Left ventricle myocardium inferior (tissue), 1 donor: ENCODE results near the gene MTG1. TPM values are rescaled to one million over a fixed set of nuclear protein-coding genes. Genes with fewer than 3 reads are reported as not detected.

Experiments
- DNase-seq: peaks from one replicate; pipeline ENCODE4 v3.0.0-alpha.2; 2020
- H3K27ac ChIP-seq: fragments of 200-600 bp; replicated peaks from 2 replicates; pipeline ENCODE4 v1.8.0; 2021
- H3K27me3 ChIP-seq: fragments of 200-600 bp; 2 replicates; pipeline ENCODE4 v1.8.0; 2021; ENCODE audit warnings: low read depth
- H3K36me3 ChIP-seq: fragments of 200-600 bp; 2 replicates; pipeline ENCODE4 v1.8.0; 2021
- H3K4me1 ChIP-seq: fragments of 200-600 bp; 2 replicates; pipeline ENCODE4 v1.8.0; 2021
- H3K4me3 ChIP-seq: fragments of 200-600 bp; 2 replicates; pipeline ENCODE4 v1.8.0; 2021; ENCODE audit warnings: mild to moderate bottlenecking, moderate library complexity
- H3K9me3 ChIP-seq: fragments of 200-600 bp; replicated peaks from 2 replicates; pipeline ENCODE4 v1.8.0; 2021
- CTCF ChIP-seq: fragments of 200-600 bp; IDR thresholded peaks from 2 replicates; pipeline ENCODE4 v1.8.0; 2021; ENCODE audit warnings: antibody characterized with exemption, mild to moderate bottlenecking, borderline replicate concordance
- intact Hi-C: fragments of 100-400 bp; cut with micrococcal nuclease; formaldehyde crosslinking; loops from one replicate; pipeline ENCODE4 v1.11.0; 2022
- total RNA-seq: library from RNA; stranded (reverse); fragmentation: NEBNext Ultra II Directional; extraction: Animal tissue kit (Norgen Biotek cat#: 25700); gene quantifications from one replicate; pipeline ENCODE4 v1.2.1, GENCODE V29; 2021
- donor health status: DM: no; HTN: yes; CAD: no; lungs with severe emphysema.

MTG1 gene
- total RNA-seq, 1 donor from 2014 or later, result 14.0 TPM

- peak; percentile 9 for DNase-seq
- no peak for TF ChIP-seq CTCF
Observed at GRCh38 chr10:133454204-133454893, 60.4 kb downstream of the MTG1 start.

GRCh38 chr10:133455196-133455595, 61.2 kb downstream of the MTG1 start:
- no peak for TF ChIP-seq CTCF
- Histone ChIP-seq H3K27me3 (peaks cover 8% of the 10 kb centered on the region), H3K4me3 (no peak overlapping the region), H3K9me3 (peaks cover under 1% of the 10 kb centered on the region), H3K27ac (no peak overlapping the region), H3K36me3 (no peaks in the 10 kb centered on the region), H3K4me1 (no peaks in the 10 kb centered on the region)
- intact Hi-C loops, result no loop called here
- no peak for DNase-seq

More at GRCh38 chr10:133454204-133454893, 60.4 kb downstream of the MTG1 start:
- H3K9me3 ChIP-seq, result peaks cover 9% of the 10 kb centered on the region
- peaks cover 1% of the 10 kb centered on the region for H3K27me3 ChIP-seq
- H3K4me1 ChIP-seq, result no peaks in the 10 kb centered on the region
- H3K36me3 ChIP-seq, result no peaks in the 10 kb centered on the region
- no peak overlapping the region for H3K27ac ChIP-seq
- intact Hi-C loops, result no loop called here
- no peak overlapping the region for H3K4me3 ChIP-seq

- no peak overlapping the region for H3K27ac ChIP-seq
- H3K4me1 ChIP-seq, result no peaks in the 10 kb centered on the region
- DNase-seq, result peak; percentile 11
- no peak overlapping the region for H3K4me3 ChIP-seq
- intact Hi-C loops, result no loop called here
- TF ChIP-seq CTCF, result no peak
- no peaks in the 10 kb centered on the region for H3K36me3 ChIP-seq
- H3K27me3 ChIP-seq, result peaks cover 8% of the 10 kb centered on the region
- no peaks in the 10 kb centered on the region for H3K9me3 ChIP-seq
Observed at GRCh38 chr10:133455611-133456031, 61.7 kb downstream of the MTG1 start.

GRCh38 chr10:133456041-133456951, 62.3 kb downstream of the MTG1 start:
- Histone ChIP-seq H3K27me3 (peaks cover 8% of the 10 kb centered on the region), H3K4me3 (no peak overlapping the region), H3K27ac (no peak overlapping the region), H3K36me3 (no peaks in the 10 kb centered on the region), H3K4me1 (no peaks in the 10 kb centered on the region), H3K9me3 (no peaks in the 10 kb centered on the region)
- peak; percentile 10 for DNase-seq
- TF ChIP-seq CTCF, result no peak
- intact Hi-C loops, result no loop called here

GRCh38 chr10:133457100-133457841, 63.3 kb downstream of the MTG1 start:
- H3K4me3 ChIP-seq, result no peak overlapping the region
- no peaks in the 10 kb centered on the region for H3K36me3 ChIP-seq
- H3K27me3 ChIP-seq, result peaks cover 8% of the 10 kb centered on the region
- no peak overlapping the region for H3K27ac ChIP-seq
- no peaks in the 10 kb centered on the region for H3K4me1 ChIP-seq
- TF ChIP-seq CTCF, result no peak
- no peaks in the 10 kb centered on the region for H3K9me3 ChIP-seq
- DNase-seq, result no peak
- intact Hi-C loops, result no loop called here
